GM19372 (cell line): ENCODE results near the gene ZNF236.
"Not testable (repeated sequence)": the region's sequence is repeated elsewhere in the genome, so short reads cannot be mapped to it uniquely, and the experiment has no call there.

Experiments
- ATAC-seq: cut with Tn5 transposase; IDR thresholded peaks from one replicate; pipeline ENCODE4 v1.9.1; 2021; ENCODE audit warnings: mild to moderate bottlenecking, low read depth, moderate library complexity; ENCODE audit not compliant: unreplicated experiment

Gene ZNF236

GRCh38 chr18:77015169-77015568, 192.8 kb downstream of the ZNF236 start:
- no peak for ATAC-seq

DNA sequence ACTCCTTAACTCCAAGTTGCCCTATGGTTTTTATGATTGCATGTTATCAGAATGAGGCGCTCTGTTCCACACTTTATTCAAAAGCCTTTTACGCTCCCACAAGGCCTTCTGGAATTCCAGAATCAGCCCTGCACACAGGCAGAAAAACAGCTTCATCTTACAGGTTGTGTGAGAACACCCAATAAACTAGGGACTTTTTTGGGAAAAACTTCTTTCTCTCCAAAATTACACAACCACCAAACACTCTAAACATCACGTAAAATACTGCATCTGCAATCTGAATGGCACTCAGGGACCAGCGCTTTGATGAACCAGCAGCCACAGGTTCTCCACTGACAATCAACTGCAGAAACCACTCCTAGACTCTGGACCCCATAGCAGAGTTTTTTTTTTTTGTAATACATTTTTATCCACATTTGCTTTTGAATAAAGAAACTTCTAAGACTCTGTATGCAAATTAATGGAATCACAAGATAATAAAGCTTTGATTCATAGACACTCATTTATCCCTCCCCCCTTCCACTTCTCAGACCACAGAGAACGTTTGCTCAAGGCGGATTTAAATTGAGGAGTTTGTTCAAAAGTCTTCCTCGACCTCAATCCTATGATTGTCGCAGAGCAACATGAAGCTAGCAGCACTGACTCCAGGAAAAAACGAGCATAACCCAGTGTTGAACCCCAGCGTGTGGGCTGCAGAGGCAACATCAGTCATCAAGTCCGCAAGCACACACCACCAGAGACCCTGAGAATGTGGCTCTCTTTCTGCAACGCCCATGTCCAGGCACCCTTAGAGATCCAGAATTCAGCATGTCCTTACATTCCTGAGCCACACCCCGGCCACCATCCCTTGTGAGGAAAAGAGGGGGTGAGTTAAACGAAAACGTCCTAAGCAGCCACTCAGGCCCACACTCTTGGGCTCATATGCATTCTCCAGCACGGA, 193.7 kb downstream of the ZNF236 start:
- no peak for ATAC-seq

DNA sequence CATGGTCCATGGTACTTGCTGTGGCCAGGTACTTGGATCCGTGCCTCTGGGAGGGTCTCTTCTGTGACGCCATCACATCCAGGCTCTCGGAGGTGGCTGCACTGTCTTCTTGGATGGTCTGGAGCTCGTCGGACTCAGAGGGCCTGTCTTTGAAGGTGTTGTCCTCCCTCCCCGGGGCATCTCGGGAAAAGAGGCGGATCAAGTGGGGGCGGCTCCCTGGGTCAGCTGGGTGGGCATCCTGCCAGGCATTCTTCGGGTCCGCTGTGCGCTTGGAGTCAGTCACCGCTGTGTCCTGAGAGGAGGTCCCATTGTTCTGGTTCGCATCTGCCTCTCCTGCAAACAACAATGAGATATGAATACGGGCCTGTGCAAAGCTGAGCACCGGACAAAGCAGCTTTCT, 194.6 kb downstream of the ZNF236 start:
- no peak for ATAC-seq

DNA sequence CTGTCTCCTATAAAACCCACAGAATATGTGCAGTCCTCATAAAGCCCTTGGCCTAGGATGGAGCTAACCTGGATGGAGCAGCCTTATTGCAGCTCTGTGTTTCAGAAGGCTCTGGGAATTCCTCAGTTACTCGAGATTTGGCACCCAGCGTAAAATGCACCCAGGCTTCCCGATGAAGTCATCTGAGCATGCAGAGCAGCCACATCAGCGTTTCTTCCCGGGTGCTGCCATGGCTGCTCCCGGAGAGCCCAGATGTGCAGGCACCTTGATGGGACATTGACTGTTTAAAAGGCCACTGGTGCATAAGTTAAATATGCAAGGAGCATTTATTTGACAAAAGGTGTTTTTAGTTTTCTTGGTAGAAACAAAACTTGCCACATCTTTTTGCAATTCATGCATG, 195.0 kb downstream of the ZNF236 start:
- ATAC-seq: no peak

GRCh38 chr18:77018650-77019049, 196.3 kb downstream of the ZNF236 start:
- ATAC-seq: not testable (repeated sequence)

DNA sequence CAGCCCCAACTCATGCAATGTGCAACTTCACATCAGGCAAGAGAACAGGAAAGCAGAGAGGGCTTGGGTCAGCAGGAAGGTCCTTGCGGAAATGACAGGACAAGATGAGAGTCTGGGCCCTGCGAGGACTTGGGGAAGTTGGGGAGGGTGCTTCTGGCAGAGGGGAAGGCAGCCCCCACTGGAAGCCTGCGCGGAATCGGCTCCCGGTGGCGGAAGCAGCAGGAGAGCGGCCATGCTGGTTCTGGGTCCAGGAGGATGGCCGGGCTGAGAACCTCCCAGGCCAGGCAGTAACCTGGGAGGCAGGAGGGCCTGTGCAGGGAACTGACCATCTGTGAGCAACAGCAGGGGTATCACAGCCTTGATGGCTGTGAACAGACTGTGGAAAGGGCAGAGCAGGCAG, 197.3 kb downstream of the ZNF236 start:
- no peak for ATAC-seq
